K562 (cell line): ENCODE results near the gene SRRM4. TPM values are rescaled to one million over a fixed set of nuclear protein-coding genes. Genes with fewer than 3 reads are reported as not detected.

Experiments used
- ATAC-seq: fragments of 200-7000 bp; cut with Tn5 transposase; 3 replicates; pipeline ENCODE4 v1.9.1; 2020; ENCODE audit warnings: moderate library complexity
- BruUV-seq: library from RNA; stranded (reverse); fragments of 400-500 nt; replicated peaks from 2 replicates; lab custom pipeline; 2021; lab: Mats Ljungman, UMichigan
- CTCF ChIA-PET: fragments of 300-600 bp; formaldehyde crosslinking; extraction: SDS; loops from one replicate; lab custom pipeline; 2021; ENCODE audit warnings: low intra/inter-chr PET ratio; lab: Yijun Ruan, JAX
- POLR2A ChIA-PET: fragments of 300-600, 350-650 bp; sonication (Branson Sonifier 250); formaldehyde crosslinking; extraction: SDS; loops from one replicate; lab custom pipeline; 2021; ENCODE audit warnings: antibody characterized with exemption, inconsistent platforms; lab: Yijun Ruan, JAX
- DNase-seq, 4 experiments: peaks; one replicate each; pipeline versions ENCODE4 v3.0.0 to v3.0.0-alpha.2; 2011 to 2018; ENCODE audit warnings: low spot score in 3 of 4, mixed read lengths in 3 of 4; ENCODE audit errors: extremely low read depth in 1 of 4
- FAIRE-seq: peaks from 2 replicates; lab custom pipeline; 2011; peaks lifted over from hg19 to GRCh38; lab: Jason Lieb, UNC
- H2AFZ ChIP-seq: 2 replicates; pipeline ENCODE4 v1.6.0; 2011; ENCODE audit warnings: low read depth, low read length, control low read depth, inconsistent platforms
- H3K27ac ChIP-seq: fragments of 200-600 bp; 3 replicates; pipeline ENCODE4 v1.8.0; 2011; ENCODE audit warnings: low read depth, mild to moderate bottlenecking, control low read depth, inconsistent platforms, low read length, moderate library complexity, mixed read lengths; ENCODE audit errors: extremely low read depth
- H3K27me3 ChIP-seq, 2 experiments: fragments of 300-600 bp in 1 of 2; 2 replicates in 1 of 2; 3 replicates in 1 of 2; pipeline versions ENCODE4 v1.6.0 to v1.8.0; 2011; ENCODE audit warnings: inconsistent platforms in 2 of 2, low read length in 2 of 2, mild to moderate bottlenecking in 1 of 2, mixed read lengths in 1 of 2, moderate library complexity in 1 of 2; ENCODE audit not compliant: control insufficient read depth in 2 of 2, insufficient read depth in 2 of 2
- H3K36me3 ChIP-seq: fragments of 300-600 bp; 3 replicates; pipeline ENCODE4 v1.8.0; 2011; ENCODE audit warnings: mild to moderate bottlenecking, low read length, inconsistent platforms; ENCODE audit not compliant: control insufficient read depth, insufficient read depth
- H3K4me1 ChIP-seq, 2 experiments: fragments of 200-600 bp in 1 of 2; replicated peaks in 1 of 2; 2 replicates in 1 of 2; 3 replicates in 1 of 2; pipeline versions ENCODE4 v1.5.1 to v1.8.0; 2011; ENCODE audit warnings: inconsistent platforms in 2 of 2, low read length in 2 of 2, mild to moderate bottlenecking in 1 of 2, mixed read lengths in 1 of 2, moderate library complexity in 1 of 2; ENCODE audit not compliant: control insufficient read depth in 2 of 2, insufficient read depth in 2 of 2
- H3K4me2 ChIP-seq: 2 replicates; pipeline ENCODE4 v1.6.1; 2011; ENCODE audit warnings: low read length, control low read depth, inconsistent platforms, mixed read lengths; ENCODE audit not compliant: insufficient read depth
- H3K4me3 ChIP-seq: fragments of 200-600 bp; sonication (generic), shearing (Covaris generic); 2 replicates; pipeline ENCODE4 v1.5.1; 2016; ENCODE audit warnings: control low read depth, inconsistent platforms
- H3K79me2 ChIP-seq: fragments of 200-600 bp; 3 replicates; pipeline ENCODE4 v1.8.0; 2011; ENCODE audit warnings: low read length, inconsistent platforms; ENCODE audit not compliant: control insufficient read depth, insufficient read depth
- H3K9ac ChIP-seq, 2 experiments: 2 replicates each; pipeline versions ENCODE4 v1.6.0 to v1.6.1; 2011; ENCODE audit warnings: low read depth in 2 of 2, low read length in 2 of 2, control low read depth in 1 of 2, inconsistent platforms in 1 of 2, mild to moderate bottlenecking in 1 of 2, mixed read lengths in 1 of 2; ENCODE audit not compliant: insufficient read depth in 1 of 2
- H3K9me1 ChIP-seq: one replicate; pipeline ENCODE4 v1.6.0; 2011; ENCODE audit warnings: inconsistent platforms, mild to moderate bottlenecking, low read length, moderate library complexity; ENCODE audit not compliant: control insufficient read depth, insufficient read depth
- H3K9me3 ChIP-seq: replicated peaks from 2 replicates; pipeline ENCODE4 v1.5.1; 2011; ENCODE audit warnings: low read depth, low read length, inconsistent platforms; ENCODE audit not compliant: control insufficient read depth, insufficient read depth
- H4K20me1 ChIP-seq: replicated peaks from 2 replicates; pipeline ENCODE4 v1.6.1; 2011; ENCODE audit warnings: low read length, inconsistent platforms, mixed read lengths; ENCODE audit not compliant: control insufficient read depth, insufficient read depth
- KDM5B ChIP-seq: fragments of 200-600 bp; sonication (generic); IDR thresholded peaks from 2 replicates; pipeline ENCODE4 v1.6.1; 2012; ENCODE audit warnings: low read depth, mild to moderate bottlenecking, moderate library complexity, low read length, control low read depth, inconsistent platforms; ENCODE audit not compliant: insufficient replicate concordance
- MEIS2 ChIP-seq: fragments of 450-650 bp; IDR thresholded peaks from 2 replicates; pipeline ENCODE4 v1.6.1; 2014; ENCODE audit warnings: mild to moderate bottlenecking; ENCODE audit not compliant: partially characterized antibody
- MXD1 ChIP-seq: fragments of 250-450 bp; sonication (Bioruptor Pico); IDR thresholded peaks from 2 replicates; pipeline ENCODE4 v1.8.0; 2021; ENCODE audit warnings: borderline replicate concordance, mild to moderate bottlenecking, moderate library complexity; ENCODE audit not compliant: poor library complexity, severe bottlenecking
- WGBS: fragments of 100-300 bp; shearing (Covaris generic); methylation state at CpG from one replicate; pipeline ENCODE4 v1.1.6; 2016; ENCODE audit warnings: low coverage, mixed read lengths; ENCODE audit not compliant: insufficient coverage; ENCODE audit errors: missing lambda C conversion rate; 5-methylcytosine and 5-hydroxymethylcytosine counted together
- in situ Hi-C: fragments of 300-500 bp; cut with MboI; formaldehyde crosslinking; loops from 4 replicates; pipeline ENCODE4 v1.15.0; 2018; ENCODE audit warnings: inconsistent platforms, mixed read lengths
- intact Hi-C: fragments of 100-400 bp; cut with micrococcal nuclease; formaldehyde crosslinking; loops from 2 replicates; pipeline ENCODE4 v1.14.2; 2022
- polyA plus RNA-seq, 8 experiments: library from polyadenylated mRNA; depleted of rRNA in 4 of 8; stranded (reverse) in 5 of 8; unstranded in 3 of 8; fragments of >200 nt; fragmentation: Nextera tagmentation in 2 of 8; fragmentation: Illumina TruSeq in 1 of 8; extraction: Ambion mirVana in 2 of 8; extraction: Trizol in 1 of 8; gene quantifications; 2 replicates each; pipeline versions ENCODE4 v1.2.1 to v1.2.3, GENCODE V29; 2011 to 2014; ENCODE audit warnings: inconsistent platforms in 1 of 8, missing spikeins in 1 of 8
- total RNA-seq, 7 experiments: library from RNA; depleted of rRNA in 6 of 7; stranded (reverse); fragments of >200 nt in 6 of 7; fragmentation: Illumina TruSeq in 2 of 7; extraction: Trizol in 2 of 7; gene quantifications; 2 replicates each; pipeline versions ENCODE4 v1.2.1 to v1.2.3, GENCODE V29; 2011 to 2021; ENCODE audit warnings: low replicate concordance in 1 of 7

The SRRM4 gene
- total and polyA plus RNA-seq, 9 of the 15 experiments (the other 6 are each of a cell fraction or from before 2014, with no cell fraction given): not detected

GRCh38 chr12:118959985-118960560, 21.3 kb upstream of the SRRM4 start (continued):
- no peak for TF ChIP-seq MXD1 (CRISPR knock-in tag)

GRCh38 chr12:118960865-118961264, 20.5 kb upstream of the SRRM4 start:
- H2AFZ ChIP-seq: no peak overlapping the region
- no peaks in the 10 kb centered on the region for H3K36me3 ChIP-seq
- no peak overlapping the region for H3K4me3 ChIP-seq
- ChIA-PET POLR2A (interaction anchor here (0.6 to 0.8 kb wide), 2 partner anchors 23 to 38 kb away, joined by 3 read pairs; no protein-coding TSS in a partner anchor), CTCF (no interaction called here)
- H3K9me3 ChIP-seq: no peaks in the 10 kb centered on the region
- ATAC-seq (no peak), DNase-seq (no peak), FAIRE-seq (no peak)
- H3K79me2 ChIP-seq: no peaks in the 10 kb centered on the region
- H3K9me1 ChIP-seq: no peaks in the 10 kb centered on the region
- intact Hi-C loops: no loop called here
- no TSS peak for BruUV-seq
- TF ChIP-seq KDM5B (no peak), MEIS2 (no peak)
- in situ Hi-C loops: no loop called here
- no peaks in the 10 kb centered on the region for H3K27me3 ChIP-seq
- no peaks in the 10 kb centered on the region for H3K4me1 ChIP-seq
- H3K9ac ChIP-seq: no peak overlapping the region
- no peak overlapping the region for H3K4me2 ChIP-seq
- WGBS: 0% methylated on average over 6 of the region's 6 CpGs
- no peaks in the 10 kb centered on the region for H4K20me1 ChIP-seq
- no peak overlapping the region for H3K27ac ChIP-seq
